ENCODE measurements around the gene TBC1D22A.

Gene TBC1D22A

GRCh38 chr22:46936378-46936903 is 174.0 kb downstream of the TBC1D22A start:
- DNase-seq: no peak

- no peak for DNase-seq
Measured at GRCh38 chr22:46937185-46937584, 174.7 kb downstream of the TBC1D22A start.

- DNase-seq: no peak
Measured at GRCh38 chr22:46937939-46938338, 175.5 kb downstream of the TBC1D22A start.

- DNase-seq: no peak
Measured at GRCh38 chr22:46941968-46942798, 179.7 kb downstream of the TBC1D22A start.

GRCh38 chr22:46942799-46943785 is 180.6 kb downstream of the TBC1D22A start:
- DNase-seq: no peak

GRCh38 chr22:46945481-46945880 is 183.0 kb downstream of the TBC1D22A start:
- DNase-seq: no peak

- DNase-seq: no peak
Measured at GRCh38 chr22:46946383-46946962, 184.0 kb downstream of the TBC1D22A start.

GRCh38 chr22:46947516-46948257 is 185.2 kb downstream of the TBC1D22A start:
- no peak for DNase-seq

- no peak for DNase-seq
Measured at GRCh38 chr22:46948411-46949144, 186.1 kb downstream of the TBC1D22A start.

GRCh38 chr22:46951350-46951749 is 188.9 kb downstream of the TBC1D22A start:
- no peak for DNase-seq

- no peak for DNase-seq
Measured at GRCh38 chr22:46951973-46952372, 189.5 kb downstream of the TBC1D22A start.

- no peak for DNase-seq
Measured at GRCh38 chr22:46953968-46954765, 191.7 kb downstream of the TBC1D22A start.

GRCh38 chr22:46954781-46955180 is 192.3 kb downstream of the TBC1D22A start:
- no peak for DNase-seq

- no peak for DNase-seq
Measured at GRCh38 chr22:46956498-46957215, 194.2 kb downstream of the TBC1D22A start.

- no peak for DNase-seq
Measured at GRCh38 chr22:46957521-46957920, 195.1 kb downstream of the TBC1D22A start.

- no peak for DNase-seq
Measured at GRCh38 chr22:46958191-46958590, 195.7 kb downstream of the TBC1D22A start.

GRCh38 chr22:46958658-46959057 is 196.2 kb downstream of the TBC1D22A start:
- no peak for DNase-seq

GRCh38 chr22:46959369-46959768 is 196.9 kb downstream of the TBC1D22A start:
- no peak for DNase-seq

GRCh38 chr22:46961591-46962295 is 199.3 kb downstream of the TBC1D22A start:
- no peak for DNase-seq
